ENCODE data around the gene TBL3.
"Not testable (repeated sequence)": the region's sequence is repeated elsewhere in the genome, so short reads cannot be mapped to it uniquely, and the experiment has no call there.

GRCh38 chr16:1939833-1940232 is 32.0 kb upstream of the TBL3 start:
- not testable (repeated sequence) for TF ChIP-seq CTCF, POLR2A (IDR thresholded peaks at IDR 0.05)

Data from uterus (tissue), 2 donors.